H1 (cell line): ENCODE measurements around the gene PAX5.
"Not testable (repeated sequence)": the region's sequence is repeated elsewhere in the genome, so short reads cannot be mapped to it uniquely, and the experiment has no call there.

Experiments used
- CHD7 ChIP-seq: fragments of 300-600 bp; sonication (generic); IDR thresholded peaks from 2 replicates; pipeline ENCODE4 v1.7.1; 2012; ENCODE audit warnings: low read length, moderate library complexity, mild to moderate bottlenecking, inconsistent platforms; ENCODE audit not compliant: insufficient replicate concordance
- CTCF ChIP-seq, 3 experiments: IDR thresholded peaks; 1 replicate in 2 of 3; 2 replicates in 1 of 3; pipeline versions ENCODE4 v1.5.1 to v1.6.1; 2011; ENCODE audit warnings: low read length in 3 of 3, mild to moderate bottlenecking in 3 of 3, inconsistent platforms in 2 of 3, low read depth in 1 of 3, moderate library complexity in 1 of 3; ENCODE audit not compliant: insufficient read depth in 1 of 3; ENCODE audit errors: control extremely low read depth in 1 of 3
- EZH2 ChIP-seq: fragments of 200-600 bp; sonication (generic); IDR thresholded peaks from 2 replicates; pipeline ENCODE4 v1.7.1; 2012; ENCODE audit warnings: low read depth, mild to moderate bottlenecking, moderate library complexity, low read length, inconsistent platforms; ENCODE audit not compliant: severe bottlenecking
- HDAC6 ChIP-seq: IDR thresholded peaks from one replicate; pipeline ENCODE4 v1.7.1; 2012; ENCODE audit warnings: low read depth, mild to moderate bottlenecking, inconsistent platforms, low read length, moderate library complexity
- NANOG ChIP-seq: IDR thresholded peaks from 2 replicates; pipeline ENCODE4 v1.6.1; 2011; ENCODE audit warnings: low read length, low read depth, mild to moderate bottlenecking, inconsistent platforms; ENCODE audit not compliant: insufficient read depth, poor library complexity, severe bottlenecking
- POLR2A ChIP-seq, 2 experiments: IDR thresholded peaks; 1 replicate in 1 of 2; 2 replicates in 1 of 2; pipeline ENCODE4 v1.6.1; 2011; ENCODE audit warnings: low read depth in 2 of 2, low read length in 2 of 2, mild to moderate bottlenecking in 2 of 2; ENCODE audit errors: control extremely low read depth in 1 of 2
- TCF12 ChIP-seq: IDR thresholded peaks from 2 replicates; pipeline ENCODE4 v1.6.1; 2011; ENCODE audit warnings: low read depth, mild to moderate bottlenecking, low read length

- TF ChIP-seq HDAC6; CHD7; EZH2; POLR2A (IDR thresholded peaks at IDR 0.05; ENCODE audit: control extremely low read depth in 1 of 2, low read depth in 2 of 2, low read length in 2 of 2); TCF12; NANOG; CTCF (IDR thresholded peaks at IDR 0.05; ENCODE audit: control extremely low read depth in 1 of 3, insufficient read depth in 1 of 3, low read depth in 1 of 3, low read length in 3 of 3): not testable (repeated sequence)
Observed at GRCh38 chr9:36869605-36870004, 164.5 kb downstream of the PAX5 start.
